BJ (cell line): ENCODE measurements around the gene CTNNA2. TPM values are rescaled to one million over a fixed set of nuclear protein-coding genes. Genes with fewer than 3 reads are reported as not detected.

Experiments
- CTCF ChIA-PET: fragments of 350-600 bp; formaldehyde crosslinking; extraction: SDS; loops from one replicate; lab custom pipeline; 2021; ENCODE audit warnings: antibody characterized with exemption, inconsistent platforms; lab: Yijun Ruan, JAX
- POLR2A ChIA-PET: fragments of 300-600 bp; sonication (Branson Sonifier 250); formaldehyde crosslinking; extraction: SDS; loops from one replicate; lab custom pipeline; 2021; ENCODE audit warnings: antibody characterized with exemption; lab: Charles Lee
- DNase-seq: peaks from one replicate; pipeline ENCODE4 v3.0.0-alpha.2; 2011; ENCODE audit warnings: low read depth
- H3K27me3 ChIP-seq: 2 replicates; pipeline ENCODE4 v1.6.0; 2011; ENCODE audit warnings: low read length; ENCODE audit not compliant: control insufficient read depth, insufficient read depth
- H3K36me3 ChIP-seq: 2 replicates; pipeline ENCODE4 v1.5.1; 2011; ENCODE audit warnings: low read length; ENCODE audit not compliant: control insufficient read depth, insufficient read depth
- H3K4me3 ChIP-seq: 2 replicates; pipeline ENCODE4 v1.5.1; 2011; ENCODE audit warnings: low read depth, mild to moderate bottlenecking, control low read depth, low read length
- polyA plus RNA-seq: library from polyadenylated mRNA; depleted of rRNA; stranded (reverse); fragments of >200 nt; gene quantifications from 2 replicates; pipeline ENCODE4 v1.2.3, GENCODE V29; 2011
- TF ChIP-seq, protein P1 (sequence below): IDR thresholded peaks from 2 replicates; pipeline ENCODE4 v1.5.1; 2011; ENCODE audit warnings: low read depth, mild to moderate bottlenecking, control low read depth, inconsistent platforms, low read length, moderate library complexity; ENCODE audit not compliant: insufficient read depth

CTNNA2 gene
- polyA plus RNA-seq, 1 experiment, result not detected

DNA sequence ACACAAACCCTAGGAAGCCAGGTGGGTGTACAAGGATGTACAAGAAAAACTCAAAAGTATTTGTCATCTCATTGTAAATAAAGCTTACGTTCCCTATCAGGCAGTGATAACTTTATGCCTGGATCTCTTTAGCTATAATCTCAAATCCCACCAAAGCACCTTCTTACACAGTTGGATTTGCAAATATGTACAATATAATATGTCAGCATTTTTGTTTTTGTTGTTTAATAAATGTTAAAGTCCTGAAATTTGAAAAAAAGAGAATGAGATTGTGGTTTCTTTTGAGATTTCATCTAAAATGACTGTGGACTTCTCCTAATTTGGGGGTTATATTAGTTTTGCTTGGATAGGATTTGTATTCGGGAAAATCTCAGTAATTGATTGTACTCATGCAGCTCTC lies 709.8 kb downstream of the CTNNA2 start:
- DNase-seq, result no peak
- ChIA-PET POLR2A (no interaction called here), CTCF (interaction anchor here (2.9 kb wide), 1 partner anchor 17 kb away, joined by 10 read pairs; no protein-coding TSS in a partner anchor)
- Histone ChIP-seq H3K36me3 (no peaks in the 10 kb centered on the region), H3K27me3 (no peaks in the 10 kb centered on the region), H3K4me3 (no peak overlapping the region)
- TF ChIP-seq, protein P1, sequence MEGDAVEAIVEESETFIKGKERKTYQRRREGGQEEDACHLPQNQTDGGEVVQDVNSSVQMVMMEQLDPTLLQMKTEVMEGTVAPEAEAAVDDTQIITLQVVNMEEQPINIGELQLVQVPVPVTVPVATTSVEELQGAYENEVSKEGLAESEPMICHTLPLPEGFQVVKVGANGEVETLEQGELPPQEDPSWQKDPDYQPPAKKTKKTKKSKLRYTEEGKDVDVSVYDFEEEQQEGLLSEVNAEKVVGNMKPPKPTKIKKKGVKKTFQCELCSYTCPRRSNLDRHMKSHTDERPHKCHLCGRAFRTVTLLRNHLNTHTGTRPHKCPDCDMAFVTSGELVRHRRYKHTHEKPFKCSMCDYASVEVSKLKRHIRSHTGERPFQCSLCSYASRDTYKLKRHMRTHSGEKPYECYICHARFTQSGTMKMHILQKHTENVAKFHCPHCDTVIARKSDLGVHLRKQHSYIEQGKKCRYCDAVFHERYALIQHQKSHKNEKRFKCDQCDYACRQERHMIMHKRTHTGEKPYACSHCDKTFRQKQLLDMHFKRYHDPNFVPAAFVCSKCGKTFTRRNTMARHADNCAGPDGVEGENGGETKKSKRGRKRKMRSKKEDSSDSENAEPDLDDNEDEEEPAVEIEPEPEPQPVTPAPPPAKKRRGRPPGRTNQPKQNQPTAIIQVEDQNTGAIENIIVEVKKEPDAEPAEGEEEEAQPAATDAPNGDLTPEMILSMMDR, result no peak

DNA sequence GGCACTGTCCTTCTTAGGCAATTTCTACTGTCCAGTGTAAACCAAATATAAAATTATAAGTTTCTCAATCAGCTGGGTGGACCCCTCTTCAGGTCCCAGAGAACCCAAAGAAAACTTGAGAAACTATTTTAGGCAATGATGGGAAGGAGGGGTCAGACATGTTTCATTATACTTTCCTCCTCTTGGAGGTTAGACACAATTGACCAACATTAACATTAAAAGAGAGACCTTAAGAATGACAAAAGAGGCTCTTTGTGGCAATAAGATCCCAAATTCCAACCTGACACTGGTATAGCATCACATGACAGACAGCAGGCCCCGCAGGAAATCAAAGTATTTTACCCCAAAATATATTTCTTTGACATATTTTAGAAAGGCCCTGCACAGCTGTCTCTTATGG lies 718.6 kb downstream of the CTNNA2 start:
- no peak for DNase-seq
- no peak overlapping the region for H3K4me3 ChIP-seq
- no peaks in the 10 kb centered on the region for H3K27me3 ChIP-seq
- ChIA-PET POLR2A (no interaction called here), CTCF (no interaction called here)
- TF ChIP-seq, protein P1, result no peak
- H3K36me3 ChIP-seq, result no peaks in the 10 kb centered on the region

DNA sequence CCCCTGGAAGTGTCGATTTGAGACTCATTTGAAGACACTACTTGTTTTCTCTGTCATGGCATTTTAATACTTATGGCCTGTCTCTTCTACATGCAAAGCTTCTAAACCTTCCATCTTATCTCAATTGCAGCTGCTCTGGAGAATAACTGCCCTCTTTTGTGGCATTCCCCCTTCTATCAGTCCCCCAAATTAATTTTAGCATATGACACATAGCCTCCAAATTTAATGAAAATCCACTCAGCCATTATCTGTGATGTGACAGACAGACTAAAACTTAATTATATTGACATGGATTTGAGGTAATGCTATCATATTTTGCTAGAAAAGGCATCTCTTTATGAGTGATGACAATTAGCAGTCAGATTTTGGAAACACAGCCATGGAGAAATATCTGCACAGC lies 720.5 kb downstream of the CTNNA2 start:
- no peak for DNase-seq
- ChIA-PET CTCF (interaction anchor here (0.8 to 1.2 kb wide), 2 partner anchors 9 to 160 kb away, joined by 3 to 6 read pairs; no protein-coding TSS in a partner anchor), POLR2A (no interaction called here)
- H3K27me3 ChIP-seq, result no peaks in the 10 kb centered on the region; the same call in 1 of the 2 replicates
- no peak overlapping the region for H3K4me3 ChIP-seq
- TF ChIP-seq, protein P1, result no peak
- no peaks in the 10 kb centered on the region for H3K36me3 ChIP-seq

DNA sequence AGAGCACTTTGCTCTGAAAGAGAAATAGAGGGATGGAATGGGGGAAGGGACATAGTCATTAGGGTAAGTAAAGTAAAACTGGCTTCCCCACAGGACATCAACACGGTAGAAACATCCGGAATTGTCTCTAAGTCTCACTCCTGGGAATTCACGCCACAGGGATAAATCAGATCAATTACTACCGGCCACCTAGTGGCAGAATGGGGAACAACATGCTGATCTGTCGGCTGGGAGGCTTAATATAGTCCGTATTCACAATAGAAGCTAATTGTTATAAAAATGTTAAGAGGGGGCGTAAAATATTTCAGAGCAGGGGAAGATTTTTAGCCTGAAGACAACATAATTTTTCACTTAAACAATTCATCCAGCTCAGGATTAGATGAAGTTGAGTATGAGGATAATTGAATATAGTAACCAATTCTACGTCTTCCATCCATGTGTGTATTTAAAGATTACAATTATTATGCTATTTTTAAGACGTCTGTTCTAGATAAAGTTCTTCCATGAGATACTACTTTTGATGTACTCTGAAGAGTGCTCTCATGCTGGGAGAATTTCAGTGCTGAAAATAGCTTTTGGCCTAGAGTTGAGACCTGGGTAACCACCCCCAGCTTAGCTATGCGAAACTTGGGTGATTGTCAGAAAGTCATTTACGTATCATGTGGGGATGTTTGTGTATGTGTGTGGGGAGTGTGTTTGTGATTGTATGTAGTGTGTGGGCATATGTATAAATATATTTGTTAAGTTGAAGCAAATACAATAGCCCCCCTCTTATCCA lies 726.0 kb downstream of the CTNNA2 start:
- Histone ChIP-seq H3K27me3 (no peaks in the 10 kb centered on the region; the same call in 1 of the 2 replicates), H3K36me3 (no peaks in the 10 kb centered on the region), H3K4me3 (no peak overlapping the region)
- no peak for DNase-seq
- TF ChIP-seq, protein P1, result peak; percentile 87
- ChIA-PET POLR2A (interaction anchor here (0.7 kb wide), 1 partner anchor 61 kb away, joined by 9 read pairs; no protein-coding TSS in a partner anchor), CTCF (interaction anchor here (0.6 to 3.1 kb wide), 46 partner anchors 9 to 322 kb away, joined by 3 to 89 read pairs (median 3); no protein-coding TSS in a partner anchor)

DNA sequence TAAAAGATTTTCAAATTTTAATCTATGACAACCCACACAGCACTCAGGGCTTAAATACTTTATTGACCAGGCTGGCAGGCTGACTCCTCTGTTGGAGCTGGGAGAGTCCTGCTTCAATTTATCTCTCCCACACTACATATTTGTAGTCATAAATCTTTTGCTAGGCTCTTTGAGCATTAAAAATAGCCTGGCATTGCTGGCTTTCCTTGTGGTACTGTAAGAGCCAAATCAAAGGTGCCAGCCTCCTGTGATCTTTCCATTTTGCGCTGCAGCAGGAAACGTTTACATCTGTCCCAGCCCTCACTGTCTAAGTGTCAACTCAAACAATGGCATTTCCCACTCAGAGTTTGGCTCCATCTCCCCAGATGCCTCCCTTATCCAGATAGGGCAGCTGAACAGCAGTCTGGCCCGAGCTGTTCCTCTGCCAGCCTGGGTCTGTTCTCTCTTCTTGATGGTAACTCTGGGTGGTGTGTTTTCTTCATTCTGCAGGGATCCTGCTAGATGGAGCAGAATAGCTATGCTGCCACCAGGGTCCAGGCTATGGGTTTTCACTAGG lies 729.6 kb downstream of the CTNNA2 start:
- POLR2A ChIA-PET, result no interaction called here
- H3K36me3 ChIP-seq, result no peaks in the 10 kb centered on the region
- no peak for DNase-seq
- TF ChIP-seq, protein P1, result no peak
- CTCF ChIA-PET, result interaction anchor here (0.8 to 3.7 kb wide), 2 partner anchors 152 to 170 kb away, joined by 3 to 20 read pairs; no protein-coding TSS in a partner anchor
- no peaks in the 10 kb centered on the region; the same call in 1 of the 2 replicates for H3K27me3 ChIP-seq
- H3K4me3 ChIP-seq, result no peak overlapping the region
